Erythroblast (primary cell): Measurements from ENCODE around the gene PTK7.

Experiments
- DNase-seq, 2 experiments: peaks; one replicate each; lab custom pipeline; 2025; lab: John Stamatoyannopoulos, UW
- GATA1 ChIP-seq: IDR thresholded peaks from 2 replicates; pipeline ENCODE4 v1.6.1; 2011; ENCODE audit warnings: low read depth, mild to moderate bottlenecking, control low read depth, low read length, moderate library complexity
- POLR2A ChIP-seq: IDR thresholded peaks from 2 replicates; pipeline ENCODE4 v1.6.1; 2011; ENCODE audit warnings: mild to moderate bottlenecking, low read length

PTK7 gene

GRCh38 chr6:43086022-43086658 lies 10.0 kb downstream of the PTK7 start:
- DNase-seq: no peak
- no peak for TF ChIP-seq POLR2A
- no peak for TF ChIP-seq GATA1

- TF ChIP-seq POLR2A (no peak), GATA1 (no peak)
- DNase-seq: no peak
Observed at GRCh38 chr6:43088654-43089056, 12.5 kb downstream of the PTK7 start.

GRCh38 chr6:43089467-43089866 lies 13.4 kb downstream of the PTK7 start:
- DNase-seq: no peak
- TF ChIP-seq POLR2A: no peak
- TF ChIP-seq GATA1: no peak

GRCh38 chr6:43089874-43090558 lies 13.9 kb downstream of the PTK7 start:
- DNase-seq: no peak
- TF ChIP-seq GATA1: no peak
- no peak for TF ChIP-seq POLR2A

- DNase-seq: no peak
- TF ChIP-seq POLR2A (no peak), GATA1 (no peak)
Observed at GRCh38 chr6:43090559-43090956, 14.4 kb downstream of the PTK7 start.

- TF ChIP-seq GATA1: no peak
- TF ChIP-seq POLR2A: no peak
Observed at GRCh38 chr6:43091020-43091419, 14.9 kb downstream of the PTK7 start.

GRCh38 chr6:43091436-43091991 lies 15.4 kb downstream of the PTK7 start:
- DNase-seq: no peak
- no peak for TF ChIP-seq GATA1
- no peak for TF ChIP-seq POLR2A

More at GRCh38 chr6:43091020-43091419, 14.9 kb downstream of the PTK7 start:
- no peak for DNase-seq

GRCh38 chr6:43092635-43093034 lies 16.5 kb downstream of the PTK7 start:
- DNase-seq: no peak
- no peak for TF ChIP-seq POLR2A
- TF ChIP-seq GATA1: no peak

- TF ChIP-seq POLR2A: no peak
- TF ChIP-seq GATA1: no peak
- no peak for DNase-seq
Observed at GRCh38 chr6:43093436-43094289, 17.5 kb downstream of the PTK7 start.

- DNase-seq: no peak
- TF ChIP-seq POLR2A (no peak), GATA1 (no peak)
Observed at GRCh38 chr6:43095939-43096338, 19.8 kb downstream of the PTK7 start.

GRCh38 chr6:43096451-43097097 lies 20.5 kb downstream of the PTK7 start:
- no peak for DNase-seq
- TF ChIP-seq POLR2A: no peak

GRCh38 chr6:43097098-43097489 lies 21.0 kb downstream of the PTK7 start:
- TF ChIP-seq POLR2A (no peak), GATA1 (no peak)

GRCh38 chr6:43097502-43097901 lies 21.4 kb downstream of the PTK7 start:
- DNase-seq: no peak
- TF ChIP-seq GATA1 (no peak), POLR2A (no peak)

More at GRCh38 chr6:43097098-43097489, 21.0 kb downstream of the PTK7 start:
- no peak for DNase-seq

GRCh38 chr6:43101497-43101896 lies 25.4 kb downstream of the PTK7 start:
- TF ChIP-seq GATA1 (no peak), POLR2A (no peak)
- no peak for DNase-seq
